Breast epithelium (tissue), 3 donors: ENCODE data around the gene SNX14.

Experiments
- CTCF ChIP-seq, 3 donors: fragments of 450-650 bp; IDR thresholded peaks; one replicate each; pipeline ENCODE4 v1.5.1; 2016 to 2017; ENCODE audit warnings: antibody characterized with exemption in 3 of 3, mild to moderate bottlenecking in 3 of 3, moderate library complexity in 3 of 3
- POLR2AphosphoS5 ChIP-seq, 3 donors: sonication (generic); formaldehyde crosslinking; IDR thresholded peaks; one replicate each; pipeline ENCODE4 v1.6.1; 2017; ENCODE audit warnings: antibody characterized with exemption in 3 of 3

- TF ChIP-seq CTCF (IDR thresholded peaks at IDR 0.05), result no peak
- TF ChIP-seq POLR2AphosphoS5 (IDR thresholded peaks at IDR 0.05), result no peak
These were observed 98.8 kb downstream of the SNX14 start for GRCh38 chr6:85494547-85495536.
